ENCODE results near the gene RBM34. TPM values are rescaled to one million over a fixed set of nuclear protein-coding genes. Genes with fewer than 3 reads are reported as not detected.

The RBM34 gene
- total and polyA plus RNA-seq, 10 of the 15 experiments (the other 5 are each of a cell fraction or from before 2014, with no cell fraction given), result 46.4 to 132 (median 109) TPM

GRCh38 chr1:235160957-235161684 is at the start of gene RBM34 (continued):
- TF ChIP-seq ETV6 (conservative IDR thresholded peaks at IDR 0.05 in 1 of 2, IDR thresholded peaks at IDR 0.05 in 1 of 2; ENCODE audit: borderline replicate concordance in 1 of 2, low read depth in 1 of 2) (no peak), TCF12 (IDR thresholded peaks at IDR 0.05; ENCODE audit: low read depth, low read length) (peak; percentile 82), NBN (IDR thresholded peaks at IDR 0.05) (peak; percentile 82), IRF4 (IDR thresholded peaks at IDR 0.05; ENCODE audit: low read depth, low read length) (no peak), HDAC2 (IDR thresholded peaks at IDR 0.05) (no peak), KDM1A (IDR thresholded peaks at IDR 0.05; ENCODE audit: borderline replicate concordance) (no peak), RELA (IDR thresholded peaks at IDR 0.05; ENCODE audit: borderline replicate concordance, partially characterized antibody) (peak; percentile 12), NR2F1 (conservative IDR thresholded peaks at IDR 0.05) (0 out of 2 replicates have a peak, but pooled peaks have one; percentile 4), RFX5 (IDR thresholded peaks at IDR 0.05; ENCODE audit: low read depth, low read length) (no peak), KAT2A (conservative IDR thresholded peaks at IDR 0.05; ENCODE audit: control insufficient read depth, low read depth, low read length) (no peak), NFXL1 (IDR thresholded peaks at IDR 0.05; ENCODE audit: borderline replicate concordance) (no peak), ASH2L (IDR thresholded peaks at IDR 0.05; ENCODE audit: borderline replicate concordance, low read depth) (0 out of 2 replicates have a peak, but pooled peaks have one; percentile 64), POU2F2 (IDR thresholded peaks at IDR 0.05; ENCODE audit: borderline replicate concordance, low read depth, low read length) (peak; percentile 64; the same call in 2 of the 3 replicates), CREB1 (IDR thresholded peaks at IDR 0.05; ENCODE audit: low read depth) (no peak; the same call in 1 of the 2 replicates), E4F1 (IDR thresholded peaks at IDR 0.05; ENCODE audit: borderline replicate concordance, partially characterized antibody) (peak; percentile 96), ZNF687 (IDR thresholded peaks at IDR 0.05) (peak; percentile 67)
- TF ChIP-seq, protein P1, sequence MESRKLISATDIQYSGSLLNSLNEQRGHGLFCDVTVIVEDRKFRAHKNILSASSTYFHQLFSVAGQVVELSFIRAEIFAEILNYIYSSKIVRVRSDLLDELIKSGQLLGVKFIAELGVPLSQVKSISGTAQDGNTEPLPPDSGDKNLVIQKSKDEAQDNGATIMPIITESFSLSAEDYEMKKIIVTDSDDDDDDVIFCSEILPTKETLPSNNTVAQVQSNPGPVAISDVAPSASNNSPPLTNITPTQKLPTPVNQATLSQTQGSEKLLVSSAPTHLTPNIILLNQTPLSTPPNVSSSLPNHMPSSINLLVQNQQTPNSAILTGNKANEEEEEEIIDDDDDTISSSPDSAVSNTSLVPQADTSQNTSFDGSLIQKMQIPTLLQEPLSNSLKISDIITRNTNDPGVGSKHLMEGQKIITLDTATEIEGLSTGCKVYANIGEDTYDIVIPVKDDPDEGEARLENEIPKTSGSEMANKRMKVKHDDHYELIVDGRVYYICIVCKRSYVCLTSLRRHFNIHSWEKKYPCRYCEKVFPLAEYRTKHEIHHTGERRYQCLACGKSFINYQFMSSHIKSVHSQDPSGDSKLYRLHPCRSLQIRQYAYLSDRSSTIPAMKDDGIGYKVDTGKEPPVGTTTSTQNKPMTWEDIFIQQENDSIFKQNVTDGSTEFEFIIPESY (IDR thresholded peaks at IDR 0.05), result no peak
- TF ChIP-seq, protein P2, sequence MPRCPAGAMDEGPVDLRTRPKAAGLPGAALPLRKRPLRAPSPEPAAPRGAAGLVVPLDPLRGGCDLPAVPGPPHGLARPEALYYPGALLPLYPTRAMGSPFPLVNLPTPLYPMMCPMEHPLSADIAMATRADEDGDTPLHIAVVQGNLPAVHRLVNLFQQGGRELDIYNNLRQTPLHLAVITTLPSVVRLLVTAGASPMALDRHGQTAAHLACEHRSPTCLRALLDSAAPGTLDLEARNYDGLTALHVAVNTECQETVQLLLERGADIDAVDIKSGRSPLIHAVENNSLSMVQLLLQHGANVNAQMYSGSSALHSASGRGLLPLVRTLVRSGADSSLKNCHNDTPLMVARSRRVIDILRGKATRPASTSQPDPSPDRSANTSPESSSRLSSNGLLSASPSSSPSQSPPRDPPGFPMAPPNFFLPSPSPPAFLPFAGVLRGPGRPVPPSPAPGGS (IDR thresholded peaks at IDR 0.05; ENCODE audit: borderline replicate concordance, insufficient read depth, low read depth, low read length, poor library complexity, severe bottlenecking), result peak; percentile 18

All from GM12878 (cell line).